Activated CD8-positive, alpha-beta T cell treated with anti-CD3 and anti-CD28 coated beads, Interleukin-2, amount 10 ng/mL, durations not matched to agents 7 days and 5 days (primary cell): Measurements from ENCODE around the gene GRID2. TPM values are rescaled to one million over a fixed set of nuclear protein-coding genes. Genes with fewer than 3 reads are reported as not detected.
"Not testable (repeated sequence)": the region's sequence is repeated elsewhere in the genome, so short reads cannot be mapped to it uniquely, and the experiment has no call there.

Experiments used
- ATAC-seq: fragments of 150-1000 bp; cut with Tn5 transposase; one replicate; pipeline ENCODE4 v1.10.0; 2021; ENCODE audit warnings: moderate library complexity
- CTCF ChIA-PET: fragments of 350-600 bp; sonication (Branson Sonifier 250); formaldehyde crosslinking; loops from one replicate; lab custom pipeline; 2021; ENCODE audit warnings: antibody characterized with exemption; lab: Charles Lee
- POLR2A ChIA-PET: fragments of 350-600 bp; sonication (Branson Sonifier 250); formaldehyde crosslinking; loops from one replicate; lab custom pipeline; 2021; ENCODE audit warnings: antibody characterized with exemption; lab: Charles Lee
- DNase-seq: peaks from one replicate; pipeline ENCODE4 v3.0.0-alpha.2; 2020
- H3K27ac Mint-ChIP-seq: one replicate; pipeline ENCODE4 v1.8.0; 2021; ENCODE audit warnings: mild to moderate bottlenecking, mixed read lengths
- H3K27me3 Mint-ChIP-seq: one replicate; pipeline ENCODE4 v1.8.0; 2021; ENCODE audit warnings: low read depth, mixed read lengths
- H3K36me3 Mint-ChIP-seq: one replicate; pipeline ENCODE4 v1.8.0; 2021; ENCODE audit warnings: low read depth, mixed read lengths
- H3K4me1 Mint-ChIP-seq: one replicate; pipeline ENCODE4 v1.8.0; 2021; ENCODE audit warnings: low read depth, mixed read lengths
- H3K4me3 Mint-ChIP-seq: one replicate; pipeline ENCODE4 v1.8.0; 2021; ENCODE audit warnings: mild to moderate bottlenecking, mixed read lengths
- H3K9me3 Mint-ChIP-seq: one replicate; pipeline ENCODE4 v1.8.0; 2022; ENCODE audit warnings: mixed read lengths; ENCODE audit not compliant: insufficient read depth
- total RNA-seq, 2 experiments: library from RNA; stranded (reverse); gene quantifications; one replicate each; pipeline ENCODE4 v1.2.3, GENCODE V29; 2021

The GRID2 gene
- total RNA-seq, 2 experiments from 2014 or later: not detected

DNA sequence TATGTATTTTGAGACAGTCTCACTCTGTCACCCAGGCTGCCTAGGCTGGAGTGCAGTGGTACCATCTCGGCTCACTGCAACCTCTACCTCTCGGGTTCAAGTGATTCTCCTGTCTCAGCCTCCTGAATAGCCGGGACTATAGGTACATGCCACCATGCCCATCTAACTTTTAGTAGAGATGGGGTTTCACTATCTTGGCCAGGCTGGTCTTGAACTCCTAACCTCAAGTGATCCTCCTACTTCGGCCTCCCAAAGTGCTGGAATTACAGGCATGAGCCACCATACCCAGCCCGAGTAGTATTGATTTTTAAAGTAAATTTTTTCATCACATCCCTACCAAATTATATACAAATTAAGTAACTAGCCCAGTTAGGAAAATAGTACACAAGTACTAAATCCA is 144.4 kb downstream of the GRID2 start:
- H3K27ac Mint-ChIP-seq, POLR2A ChIA-PET, H3K4me3 Mint-ChIP-seq: not testable (repeated sequence)

DNA sequence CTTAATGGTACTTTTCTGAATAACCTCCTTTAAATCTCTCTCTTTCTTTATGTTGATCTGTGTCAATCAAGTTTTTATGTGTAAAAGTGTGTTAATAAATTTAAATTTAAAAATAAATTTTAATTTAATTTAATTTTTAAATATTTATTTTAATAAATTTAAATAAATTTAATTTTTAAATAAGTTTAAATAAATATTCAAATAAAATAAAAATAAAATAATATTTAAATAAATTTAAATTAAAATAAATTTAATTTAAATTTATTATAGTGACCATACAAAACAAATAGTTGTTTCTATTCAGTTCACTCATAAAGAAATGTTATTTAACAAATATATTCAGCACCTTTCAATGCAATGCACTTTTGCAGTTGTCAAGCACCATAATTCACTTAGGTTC is 146.9 kb downstream of the GRID2 start:
- no peaks in the 10 kb centered on the region for H3K9me3 Mint-ChIP-seq
- no peaks in the 10 kb centered on the region for H3K4me1 Mint-ChIP-seq
- ChIA-PET POLR2A (no interaction called here), CTCF (no interaction called here)
- DNase-seq: no peak
- H3K36me3 Mint-ChIP-seq: no peaks in the 10 kb centered on the region
- no peak for ATAC-seq
- H3K4me3 Mint-ChIP-seq: no peak overlapping the region
- H3K27ac Mint-ChIP-seq: no peak overlapping the region
- no peaks in the 10 kb centered on the region for H3K27me3 Mint-ChIP-seq

More for the DNA sequence above, 144.4 kb downstream of the GRID2 start:
- H3K4me1 Mint-ChIP-seq, DNase-seq, H3K9me3 Mint-ChIP-seq, ATAC-seq, CTCF ChIA-PET, H3K36me3 Mint-ChIP-seq, H3K27me3 Mint-ChIP-seq: not testable (repeated sequence)

DNA sequence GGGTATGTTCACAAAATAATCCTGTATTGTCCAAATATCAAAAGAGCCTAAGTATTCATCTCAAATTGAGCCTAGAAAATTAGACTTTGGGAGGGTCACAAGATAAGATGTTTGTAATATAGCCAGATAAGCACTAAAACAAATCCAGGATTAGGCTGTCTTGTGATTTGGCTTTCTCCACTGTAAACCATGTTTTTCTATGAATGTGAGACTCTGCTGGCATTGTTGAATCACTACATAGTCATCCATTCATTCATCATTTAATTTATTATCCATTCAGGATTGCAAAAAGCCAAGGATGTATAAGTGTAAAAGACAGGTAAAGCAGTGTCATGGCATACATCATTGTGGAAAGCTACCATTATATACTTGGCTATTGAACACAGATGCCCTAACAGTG is 148.0 kb downstream of the GRID2 start:
- H3K27ac Mint-ChIP-seq: no peak overlapping the region
- H3K4me1 Mint-ChIP-seq: no peaks in the 10 kb centered on the region
- no peaks in the 10 kb centered on the region for H3K27me3 Mint-ChIP-seq
- no peak for ATAC-seq
- POLR2A ChIA-PET: no interaction called here
- DNase-seq: no peak
- H3K36me3 Mint-ChIP-seq: no peaks in the 10 kb centered on the region
- no peaks in the 10 kb centered on the region for H3K9me3 Mint-ChIP-seq
- CTCF ChIA-PET: no interaction called here
- no peak overlapping the region for H3K4me3 Mint-ChIP-seq

DNA sequence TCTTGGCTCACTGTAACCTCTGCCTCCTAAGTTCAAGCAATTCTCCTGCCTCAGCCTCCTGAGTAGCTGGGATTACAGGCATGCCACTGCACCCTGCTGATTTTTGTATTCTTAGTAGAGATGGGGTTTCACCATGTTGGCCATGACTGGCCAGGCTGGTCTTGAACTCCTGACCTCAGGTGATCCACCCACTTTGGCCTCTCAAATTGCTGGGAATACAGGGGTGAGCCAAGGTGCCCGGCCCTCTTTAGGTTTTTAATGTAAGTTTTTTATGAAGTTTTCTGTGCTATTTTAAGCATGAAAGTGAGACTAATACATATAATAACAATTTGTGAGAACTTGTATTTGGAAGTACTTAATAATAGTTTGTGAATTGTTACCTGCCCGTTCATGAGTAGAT is 148.6 kb downstream of the GRID2 start:
- ATAC-seq, H3K27ac Mint-ChIP-seq, H3K27me3 Mint-ChIP-seq, POLR2A ChIA-PET, H3K9me3 Mint-ChIP-seq, CTCF ChIA-PET, DNase-seq, H3K36me3 Mint-ChIP-seq, H3K4me3 Mint-ChIP-seq, H3K4me1 Mint-ChIP-seq: not testable (repeated sequence)

DNA sequence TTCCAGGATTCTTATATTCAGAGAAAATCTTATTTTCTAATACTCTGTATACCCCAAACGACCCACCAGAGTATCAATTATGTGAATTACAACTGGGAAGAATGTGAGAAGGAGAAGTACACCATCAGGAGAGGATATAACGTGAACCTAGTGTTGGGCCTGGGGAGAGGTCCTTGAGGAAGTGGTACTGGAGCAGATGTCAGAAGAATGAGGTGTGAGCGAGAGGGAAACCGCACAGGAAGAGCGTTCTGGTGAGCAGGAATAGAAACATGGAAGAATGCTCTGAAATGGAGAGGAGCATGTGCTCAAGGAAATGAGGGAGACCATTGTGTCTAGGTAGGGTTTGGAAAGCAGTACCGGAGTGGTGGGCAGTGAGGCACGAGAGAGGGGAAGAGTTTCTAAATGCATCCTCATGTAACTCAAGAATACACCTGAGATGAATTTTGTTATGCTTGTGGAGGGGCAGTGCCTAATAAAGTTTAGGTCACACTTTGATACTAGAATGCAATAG is 151.6 kb downstream of the GRID2 start:
- Mint-ChIP-seq H3K4me1 (no peaks in the 10 kb centered on the region), H3K27me3 (no peaks in the 10 kb centered on the region), H3K9me3 (no peaks in the 10 kb centered on the region), H3K4me3 (no peak overlapping the region), H3K36me3 (no peaks in the 10 kb centered on the region), H3K27ac (no peak overlapping the region)
- ChIA-PET POLR2A (no interaction called here), CTCF (no interaction called here)
- DNase-seq (no peak), ATAC-seq (no peak)

DNA sequence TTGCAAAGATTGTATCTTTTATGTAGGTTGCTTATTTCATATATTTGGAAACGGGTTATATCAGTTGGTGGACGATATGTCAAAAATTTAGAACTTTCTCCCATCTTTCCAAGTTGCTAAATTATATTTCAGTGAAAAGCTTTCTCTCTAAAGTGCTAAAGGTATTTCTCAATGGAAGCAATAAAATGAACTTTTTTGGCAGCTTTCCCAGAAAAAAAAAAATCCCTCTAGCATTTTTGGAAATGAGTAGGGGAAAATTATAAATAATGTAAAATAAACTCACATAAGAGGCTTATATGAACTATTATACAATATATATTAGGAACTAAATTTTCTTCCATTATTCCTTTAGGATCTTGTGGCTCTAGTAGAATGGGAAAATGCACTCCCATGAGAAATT is 152.2 kb downstream of the GRID2 start:
- Mint-ChIP-seq H3K36me3 (no peaks in the 10 kb centered on the region), H3K4me3 (no peak overlapping the region), H3K27ac (no peak overlapping the region), H3K4me1 (no peaks in the 10 kb centered on the region), H3K9me3 (no peaks in the 10 kb centered on the region), H3K27me3 (no peaks in the 10 kb centered on the region)
- DNase-seq: no peak
- ATAC-seq: no peak
- CTCF ChIA-PET: no interaction called here
- POLR2A ChIA-PET: no interaction called here

DNA sequence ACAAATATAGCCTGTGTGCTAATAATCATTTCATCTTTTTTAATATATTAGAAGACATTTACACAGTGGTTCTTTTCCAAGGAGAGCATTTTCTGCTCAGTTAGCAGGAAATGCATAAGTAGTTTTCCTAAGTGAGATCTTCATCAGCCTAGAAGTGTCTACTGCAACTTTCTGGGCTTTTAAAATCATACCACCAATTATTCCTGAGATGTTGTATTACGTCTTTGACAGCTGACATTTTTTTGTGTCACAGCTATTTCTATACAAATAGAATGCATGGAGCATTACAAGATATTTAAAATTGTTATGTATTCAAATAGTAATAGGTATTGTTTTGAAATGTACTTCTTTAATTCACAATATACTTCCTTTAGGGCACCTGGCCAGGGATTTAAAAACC is 158.0 kb downstream of the GRID2 start:
- Mint-ChIP-seq H3K4me1 (no peaks in the 10 kb centered on the region), H3K4me3 (no peak overlapping the region), H3K27me3 (no peaks in the 10 kb centered on the region), H3K9me3 (peaks cover 4% of the 10 kb centered on the region), H3K27ac (no peak overlapping the region), H3K36me3 (no peaks in the 10 kb centered on the region)
- POLR2A ChIA-PET: no interaction called here
- ATAC-seq (no peak), DNase-seq (no peak)
- CTCF ChIA-PET: no interaction called here

DNA sequence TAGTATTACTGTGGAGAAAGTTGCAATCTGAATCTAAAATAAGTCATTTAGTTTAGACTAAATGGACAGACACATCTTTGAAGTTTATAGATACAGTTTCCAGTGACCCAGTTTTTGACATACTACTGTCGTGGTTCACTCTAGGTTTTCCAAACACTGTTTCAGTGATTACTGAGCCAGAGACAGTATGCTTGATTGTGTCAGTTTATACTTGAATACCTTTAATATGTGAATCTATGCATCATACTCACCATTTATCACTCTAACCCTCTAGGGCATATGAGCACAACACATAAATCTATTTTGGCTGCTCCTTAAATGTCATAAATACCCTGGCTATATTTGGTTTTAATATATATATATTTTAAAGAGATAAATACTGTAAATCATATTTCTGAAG is 173.5 kb downstream of the GRID2 start:
- ChIA-PET CTCF (no interaction called here), POLR2A (no interaction called here)
- ATAC-seq (no peak), DNase-seq (no peak)
- no peak overlapping the region for H3K4me3 Mint-ChIP-seq
- H3K27ac Mint-ChIP-seq: no peak overlapping the region
- no peaks in the 10 kb centered on the region for H3K36me3 Mint-ChIP-seq
- H3K4me1 Mint-ChIP-seq: no peaks in the 10 kb centered on the region
- H3K9me3 Mint-ChIP-seq: peaks cover 4% of the 10 kb centered on the region
- no peaks in the 10 kb centered on the region for H3K27me3 Mint-ChIP-seq

DNA sequence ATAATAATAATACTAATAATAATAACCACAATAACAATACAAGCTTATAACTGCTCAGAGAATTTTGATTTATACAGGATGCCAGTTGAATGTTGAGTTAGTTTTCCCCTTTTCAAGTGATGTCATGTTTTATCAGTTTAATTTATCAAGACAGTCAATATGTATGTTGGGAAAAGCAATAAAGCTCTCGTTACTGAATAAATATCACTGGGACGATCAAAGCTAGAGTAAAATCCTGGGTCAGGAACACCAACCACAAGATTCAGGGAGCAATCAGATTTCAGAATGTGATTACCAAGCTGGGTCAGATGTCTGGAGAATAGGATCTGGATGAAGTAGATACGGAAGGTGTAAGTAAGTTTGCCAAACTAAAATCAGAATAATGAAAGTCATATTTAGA is 179.6 kb downstream of the GRID2 start:
- Mint-ChIP-seq H3K4me1 (no peaks in the 10 kb centered on the region), H3K4me3 (no peak overlapping the region), H3K27ac (no peak overlapping the region), H3K9me3 (peaks cover 8% of the 10 kb centered on the region), H3K27me3 (no peaks in the 10 kb centered on the region), H3K36me3 (no peaks in the 10 kb centered on the region)
- ATAC-seq (no peak), DNase-seq (no peak)
- POLR2A ChIA-PET: no interaction called here
- CTCF ChIA-PET: no interaction called here

DNA sequence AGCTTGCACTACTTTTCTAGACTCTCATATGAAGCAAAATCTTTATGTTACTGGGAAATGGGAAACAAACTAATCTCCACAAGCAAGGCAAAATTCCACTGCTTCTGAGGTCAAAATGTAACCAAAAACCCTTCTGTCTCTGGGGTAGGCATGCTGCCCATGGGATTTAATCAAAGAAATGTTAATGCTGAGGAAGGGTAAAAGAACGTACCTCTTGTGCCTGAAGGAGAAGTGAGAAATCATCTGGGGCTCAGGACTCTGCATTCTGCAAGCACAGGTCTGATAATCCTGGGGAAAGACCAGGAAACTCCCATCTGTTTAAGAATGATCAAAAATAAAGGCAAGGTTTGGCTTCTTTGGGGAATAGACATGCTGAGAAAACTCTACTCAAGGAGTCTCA is 184.7 kb downstream of the GRID2 start:
- no peaks in the 10 kb centered on the region for H3K4me1 Mint-ChIP-seq
- H3K27me3 Mint-ChIP-seq: no peaks in the 10 kb centered on the region
- H3K4me3 Mint-ChIP-seq: no peak overlapping the region
- DNase-seq: no peak
- POLR2A ChIA-PET: no interaction called here
- H3K36me3 Mint-ChIP-seq: no peaks in the 10 kb centered on the region
- H3K27ac Mint-ChIP-seq: no peak overlapping the region
- CTCF ChIA-PET: no interaction called here
- peaks cover 8% of the 10 kb centered on the region for H3K9me3 Mint-ChIP-seq
- ATAC-seq: no peak

DNA sequence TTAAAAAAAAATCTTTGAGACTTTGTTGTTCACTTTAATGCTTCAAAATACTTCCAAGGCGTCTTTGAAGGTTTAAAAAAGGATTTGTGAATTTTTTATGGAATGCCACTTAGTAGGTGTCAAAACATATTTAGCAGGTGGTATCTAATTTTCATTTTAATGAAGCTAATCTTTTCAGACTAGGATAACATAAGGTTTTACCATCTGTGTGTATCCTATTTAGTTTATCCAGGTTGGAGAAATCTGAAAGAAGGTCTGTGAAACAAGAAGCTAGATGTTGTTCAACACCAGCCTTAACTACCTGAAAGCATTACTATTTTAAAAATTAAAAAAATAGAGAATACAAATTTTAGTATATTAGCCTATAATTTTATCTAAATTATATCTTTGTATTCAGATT is 193.4 kb downstream of the GRID2 start:
- H3K4me3 Mint-ChIP-seq: no peak overlapping the region
- H3K9me3 Mint-ChIP-seq: no peaks in the 10 kb centered on the region
- H3K36me3 Mint-ChIP-seq: no peaks in the 10 kb centered on the region
- CTCF ChIA-PET: no interaction called here
- POLR2A ChIA-PET: interaction anchor here (0.6 kb wide), 1 partner anchor 100 kb away, joined by 3 read pairs; no protein-coding TSS in a partner anchor
- no peak for ATAC-seq
- DNase-seq: no peak
- H3K27me3 Mint-ChIP-seq: no peaks in the 10 kb centered on the region
- H3K27ac Mint-ChIP-seq: no peak overlapping the region
- H3K4me1 Mint-ChIP-seq: no peaks in the 10 kb centered on the region

DNA sequence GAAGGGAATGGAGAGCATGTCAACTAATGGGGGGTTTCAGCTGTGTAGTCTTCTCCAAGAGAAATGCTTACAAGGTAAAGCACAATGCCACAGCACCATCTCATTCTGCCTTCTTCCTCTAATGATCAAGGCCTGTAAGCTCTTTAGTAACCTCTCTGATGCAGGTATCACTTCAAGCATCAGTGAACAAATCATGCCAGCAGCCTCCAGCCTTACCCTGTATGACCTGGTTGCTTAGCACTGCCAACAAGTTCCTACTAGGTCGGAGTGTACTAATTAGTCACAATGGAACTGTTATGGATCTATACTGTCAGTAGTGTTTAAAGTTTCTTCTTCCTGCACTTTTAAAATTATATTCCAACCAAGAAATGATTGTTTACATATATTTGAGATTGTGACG is 197.7 kb downstream of the GRID2 start:
- DNase-seq (no peak), ATAC-seq (no peak)
- H3K9me3 Mint-ChIP-seq: no peaks in the 10 kb centered on the region
- no peaks in the 10 kb centered on the region for H3K27me3 Mint-ChIP-seq
- ChIA-PET POLR2A (no interaction called here), CTCF (no interaction called here)
- H3K27ac Mint-ChIP-seq: no peak overlapping the region
- H3K36me3 Mint-ChIP-seq: no peaks in the 10 kb centered on the region
- no peak overlapping the region for H3K4me3 Mint-ChIP-seq
- H3K4me1 Mint-ChIP-seq: no peaks in the 10 kb centered on the region

DNA sequence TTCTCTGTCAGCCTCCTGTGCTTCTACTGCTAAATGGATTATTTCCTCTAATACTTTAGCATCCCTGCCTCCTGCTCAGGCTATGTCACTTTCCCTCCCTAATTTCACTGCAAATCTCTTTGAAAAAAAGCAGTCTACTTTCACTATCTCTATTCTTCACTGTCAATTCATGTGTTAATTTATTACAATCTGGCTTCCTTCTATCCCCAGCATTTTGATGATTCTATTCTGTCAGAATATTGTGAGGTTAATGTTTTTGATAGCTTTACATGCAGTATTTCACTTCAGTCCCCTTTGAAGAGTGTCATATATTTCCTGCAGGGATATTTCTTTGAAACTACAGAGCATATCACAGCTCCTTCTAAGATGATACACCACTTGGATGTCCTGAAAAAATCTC is 203.2 kb downstream of the GRID2 start:
- no peak for DNase-seq
- Mint-ChIP-seq H3K36me3 (no peaks in the 10 kb centered on the region), H3K27ac (no peak overlapping the region), H3K4me1 (no peaks in the 10 kb centered on the region), H3K27me3 (no peaks in the 10 kb centered on the region), H3K9me3 (no peaks in the 10 kb centered on the region), H3K4me3 (no peak overlapping the region)
- ChIA-PET CTCF (no interaction called here), POLR2A (no interaction called here)
- no peak for ATAC-seq
